ENCODE results near the gene CDK1.

The CDK1 gene

DNA sequence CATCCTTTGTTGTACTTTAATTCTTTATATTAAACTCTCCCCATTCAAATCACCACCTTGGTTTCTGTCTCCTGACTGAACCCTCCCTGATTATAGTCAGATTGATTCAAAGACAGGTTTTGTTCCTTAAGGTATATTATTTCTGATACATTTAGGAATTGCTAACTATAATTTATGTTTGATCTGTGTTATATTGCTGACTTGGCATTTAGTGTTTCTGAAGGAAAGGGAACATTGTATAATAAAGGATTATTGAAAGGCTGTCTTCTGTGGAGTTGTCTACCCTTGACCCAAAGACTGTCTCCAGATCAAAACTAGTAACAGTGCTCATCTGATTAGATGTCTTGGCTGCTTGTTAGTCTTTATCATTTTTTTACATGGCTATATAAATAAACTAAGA lies 10.3 kb downstream of the CDK1 start:
- ChIA-PET CTCF (no interaction called here), POLR2A (no interaction called here)
- TF ChIP-seq SUZ12 (IDR thresholded peaks at IDR 0.05) = no peak
- no peak for TF ChIP-seq FOXK2 (IDR thresholded peaks at IDR 0.05)
- TF ChIP-seq ARNT (IDR thresholded peaks at IDR 0.05) = no peak
- no peak for TF ChIP-seq FOXA1 (IDR thresholded peaks at IDR 0.05)
- TF ChIP-seq LEF1 (IDR thresholded peaks at IDR 0.05; ENCODE audit: borderline replicate concordance) = no peak
- TF ChIP-seq SP1 (IDR thresholded peaks at IDR 0.05) = no peak
- TF ChIP-seq ZNF384 (IDR thresholded peaks at IDR 0.05) = no peak
- no peak for TF ChIP-seq FOXM1 (IDR thresholded peaks at IDR 0.05; ENCODE audit: borderline replicate concordance)
- TF ChIP-seq BHLHE40 (IDR thresholded peaks at IDR 0.05; ENCODE audit: borderline replicate concordance) = no peak
- TF ChIP-seq CTBP1 (IDR thresholded peaks at IDR 0.05; ENCODE audit: borderline replicate concordance) = no peak
- TF ChIP-seq NFRKB (IDR thresholded peaks at IDR 0.05) = no peak
- TF ChIP-seq HDGF (IDR thresholded peaks at IDR 0.05; ENCODE audit: borderline replicate concordance) = no peak
- TF ChIP-seq TARDBP (IDR thresholded peaks at IDR 0.05) = no peak
- TF ChIP-seq, protein P1, sequence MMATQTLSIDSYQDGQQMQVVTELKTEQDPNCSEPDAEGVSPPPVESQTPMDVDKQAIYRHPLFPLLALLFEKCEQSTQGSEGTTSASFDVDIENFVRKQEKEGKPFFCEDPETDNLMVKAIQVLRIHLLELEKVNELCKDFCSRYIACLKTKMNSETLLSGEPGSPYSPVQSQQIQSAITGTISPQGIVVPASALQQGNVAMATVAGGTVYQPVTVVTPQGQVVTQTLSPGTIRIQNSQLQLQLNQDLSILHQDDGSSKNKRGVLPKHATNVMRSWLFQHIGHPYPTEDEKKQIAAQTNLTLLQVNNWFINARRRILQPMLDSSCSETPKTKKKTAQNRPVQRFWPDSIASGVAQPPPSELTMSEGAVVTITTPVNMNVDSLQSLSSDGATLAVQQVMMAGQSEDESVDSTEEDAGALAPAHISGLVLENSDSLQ (IDR thresholded peaks at IDR 0.05) = no peak
- no peak for TF ChIP-seq L3MBTL2 (conservative IDR thresholded peaks at IDR 0.05)
- no peak for TF ChIP-seq ELF4 (IDR thresholded peaks at IDR 0.05)
- no peak for DNase-seq (ENCODE audit: extremely low spot score)

- no peak for TF ChIP-seq L3MBTL2 (conservative IDR thresholded peaks at IDR 0.05)
- TF ChIP-seq SUZ12 (IDR thresholded peaks at IDR 0.05) = no peak
- TF ChIP-seq TARDBP (IDR thresholded peaks at IDR 0.05) = no peak
- TF ChIP-seq NFRKB (IDR thresholded peaks at IDR 0.05) = no peak
- no peak for TF ChIP-seq LEF1 (IDR thresholded peaks at IDR 0.05; ENCODE audit: borderline replicate concordance)
- no peak for TF ChIP-seq FOXK2 (IDR thresholded peaks at IDR 0.05)
- TF ChIP-seq, protein P1 (IDR thresholded peaks at IDR 0.05) = no peak
- no peak for TF ChIP-seq FOXM1 (IDR thresholded peaks at IDR 0.05; ENCODE audit: borderline replicate concordance)
- no peak for TF ChIP-seq ARNT (IDR thresholded peaks at IDR 0.05)
- TF ChIP-seq BHLHE40 (IDR thresholded peaks at IDR 0.05; ENCODE audit: borderline replicate concordance) = no peak
- TF ChIP-seq CTBP1 (IDR thresholded peaks at IDR 0.05; ENCODE audit: borderline replicate concordance) = no peak
- no peak for TF ChIP-seq FOXA1 (IDR thresholded peaks at IDR 0.05)
- no peak for TF ChIP-seq SP1 (IDR thresholded peaks at IDR 0.05)
- TF ChIP-seq ZNF384 (IDR thresholded peaks at IDR 0.05) = no peak
- TF ChIP-seq HDGF (IDR thresholded peaks at IDR 0.05; ENCODE audit: borderline replicate concordance) = no peak
- no peak for TF ChIP-seq ELF4 (IDR thresholded peaks at IDR 0.05)
- CTCF ChIA-PET = no interaction called here
- POLR2A ChIA-PET = no interaction called here
- no peak for DNase-seq (ENCODE audit: extremely low spot score)
Measured at GRCh38 chr10:60789340-60789739, 11.1 kb downstream of the CDK1 start.

- CTCF ChIA-PET = no interaction called here
- DNase-seq (ENCODE audit: extremely low spot score) = no peak
- POLR2A ChIA-PET = interaction anchor here (2.7 kb wide), 1 partner anchor 17 kb away, joined by 13 read pairs; the partner anchor contains the start of gene CDK1
- TF ChIP-seq ZNF384 (IDR thresholded peaks at IDR 0.05) (no peak), FOXA1 (IDR thresholded peaks at IDR 0.05) (no peak), SP1 (IDR thresholded peaks at IDR 0.05) (no peak), CTBP1 (IDR thresholded peaks at IDR 0.05; ENCODE audit: borderline replicate concordance) (no peak), ARNT (IDR thresholded peaks at IDR 0.05) (no peak), ELF4 (IDR thresholded peaks at IDR 0.05) (no peak), HDGF (IDR thresholded peaks at IDR 0.05; ENCODE audit: borderline replicate concordance) (no peak), L3MBTL2 (conservative IDR thresholded peaks at IDR 0.05) (no peak)
- TF ChIP-seq, protein P1 (IDR thresholded peaks at IDR 0.05) = no peak
Measured at GRCh38 chr10:60794953-60795352, 16.7 kb downstream of the CDK1 start.

DNA sequence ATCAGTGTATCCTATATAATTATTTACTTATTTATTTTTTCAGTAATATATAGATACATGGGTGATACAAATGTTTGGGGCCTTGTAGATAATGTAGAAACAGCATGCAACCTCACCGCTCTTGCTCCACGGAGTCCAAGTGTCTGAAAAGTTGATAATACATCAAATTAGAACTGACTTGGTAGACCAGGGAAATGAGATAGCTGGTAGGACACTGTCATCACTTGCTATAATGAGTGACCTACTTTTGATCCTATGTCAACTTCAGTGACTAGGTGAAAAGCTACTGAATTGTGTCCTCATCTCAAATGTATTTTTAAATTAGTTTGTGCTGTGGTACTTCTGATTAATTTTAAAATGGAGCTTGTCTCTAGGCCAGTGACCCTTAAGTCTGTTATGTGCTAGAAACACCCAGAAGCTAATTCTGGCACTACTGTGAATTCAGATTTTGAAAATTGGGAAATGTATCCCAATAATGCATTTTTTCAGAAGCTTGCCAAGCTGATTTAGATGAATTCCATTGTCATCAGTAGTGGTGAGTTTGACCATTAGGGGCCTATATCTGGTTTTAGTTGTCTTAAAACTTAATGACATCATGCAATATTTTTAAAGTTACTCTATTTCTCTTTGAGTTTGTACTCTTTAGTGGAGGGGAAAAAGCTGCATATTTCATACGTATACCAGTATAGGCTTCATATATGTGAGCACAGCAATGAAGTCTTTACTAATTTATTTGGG lies 17.4 kb downstream of the CDK1 start:
- TF ChIP-seq FOXA1 (IDR thresholded peaks at IDR 0.05) (no peak), BHLHE40 (IDR thresholded peaks at IDR 0.05; ENCODE audit: borderline replicate concordance) (no peak), ARNT (IDR thresholded peaks at IDR 0.05) (no peak), SUZ12 (IDR thresholded peaks at IDR 0.05) (no peak), FOXK2 (IDR thresholded peaks at IDR 0.05) (no peak), SP1 (IDR thresholded peaks at IDR 0.05) (no peak), NFRKB (IDR thresholded peaks at IDR 0.05) (no peak), HDGF (IDR thresholded peaks at IDR 0.05; ENCODE audit: borderline replicate concordance) (no peak), CTBP1 (IDR thresholded peaks at IDR 0.05; ENCODE audit: borderline replicate concordance) (no peak), LEF1 (IDR thresholded peaks at IDR 0.05; ENCODE audit: borderline replicate concordance) (no peak), ELF4 (IDR thresholded peaks at IDR 0.05) (no peak), FOXM1 (IDR thresholded peaks at IDR 0.05; ENCODE audit: borderline replicate concordance) (no peak), L3MBTL2 (conservative IDR thresholded peaks at IDR 0.05) (no peak), ZNF384 (IDR thresholded peaks at IDR 0.05) (no peak), TARDBP (IDR thresholded peaks at IDR 0.05) (no peak)
- TF ChIP-seq, protein P1 (IDR thresholded peaks at IDR 0.05) = no peak
- DNase-seq (ENCODE audit: extremely low spot score) = no peak
- CTCF ChIA-PET = no interaction called here
- POLR2A ChIA-PET = interaction anchor here (2.7 kb wide), 1 partner anchor 17 kb away, joined by 13 read pairs; the partner anchor contains the start of gene CDK1

DNA sequence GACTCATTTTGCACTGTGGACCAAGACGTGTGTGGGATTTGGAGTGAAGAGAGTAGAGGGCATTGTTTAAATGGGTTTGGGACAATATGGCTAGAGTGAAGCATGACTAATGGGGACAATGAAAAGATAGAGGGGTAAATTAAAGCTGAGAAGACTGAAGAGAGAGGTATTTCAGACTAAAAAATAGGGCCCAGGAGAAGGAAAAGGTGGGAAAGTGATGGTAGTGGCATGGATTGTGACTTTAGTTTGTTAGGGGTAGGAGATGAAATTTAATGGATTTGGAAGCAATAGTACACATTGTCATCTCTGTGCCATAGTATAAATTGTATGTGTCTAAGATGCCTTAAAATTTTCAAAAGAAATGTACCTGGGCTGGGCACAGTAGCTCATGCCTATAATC lies 18.2 kb downstream of the CDK1 start:
- no peak for DNase-seq (ENCODE audit: extremely low spot score)
- no peak for TF ChIP-seq SP1 (IDR thresholded peaks at IDR 0.05)
- TF ChIP-seq SUZ12 (IDR thresholded peaks at IDR 0.05) = no peak
- no peak for TF ChIP-seq BHLHE40 (IDR thresholded peaks at IDR 0.05; ENCODE audit: borderline replicate concordance)
- no peak for TF ChIP-seq L3MBTL2 (conservative IDR thresholded peaks at IDR 0.05)
- no peak for TF ChIP-seq ZNF384 (IDR thresholded peaks at IDR 0.05)
- no peak for TF ChIP-seq FOXM1 (IDR thresholded peaks at IDR 0.05; ENCODE audit: borderline replicate concordance)
- TF ChIP-seq TARDBP (IDR thresholded peaks at IDR 0.05) = no peak
- no peak for TF ChIP-seq CTBP1 (IDR thresholded peaks at IDR 0.05; ENCODE audit: borderline replicate concordance)
- TF ChIP-seq ELF4 (IDR thresholded peaks at IDR 0.05) = no peak
- TF ChIP-seq HDGF (IDR thresholded peaks at IDR 0.05; ENCODE audit: borderline replicate concordance) = no peak
- no peak for TF ChIP-seq FOXK2 (IDR thresholded peaks at IDR 0.05)
- no peak for TF ChIP-seq FOXA1 (IDR thresholded peaks at IDR 0.05)
- TF ChIP-seq, protein P1 (IDR thresholded peaks at IDR 0.05) = no peak
- TF ChIP-seq ARNT (IDR thresholded peaks at IDR 0.05) = no peak
- no peak for TF ChIP-seq LEF1 (IDR thresholded peaks at IDR 0.05; ENCODE audit: borderline replicate concordance)
- TF ChIP-seq NFRKB (IDR thresholded peaks at IDR 0.05) = no peak
- POLR2A ChIA-PET = interaction anchor here (2.7 kb wide), 1 partner anchor 18 kb away, joined by 13 read pairs; the partner anchor contains the start of gene CDK1
- CTCF ChIA-PET = no interaction called here
